ENCODE measurements around the gene THADA. TPM values are rescaled to one million over a fixed set of nuclear protein-coding genes. Genes with fewer than 3 reads are reported as not detected.

THADA gene
- total RNA-seq, 1 experiment from 2014 or later = 29.4 TPM

GRCh38 chr2:43321446-43321845 lies 274.4 kb downstream of the THADA start:
- no peak for DNase-seq
- H2AFZ ChIP-seq (ENCODE audit: low read length) = no peak overlapping the region
- no peaks in the 10 kb centered on the region for H3K27me3 ChIP-seq (ENCODE audit: low read length)
- no peaks in the 10 kb centered on the region for H3K9me2 ChIP-seq (replicated peaks; ENCODE audit: insufficient read depth, low read length)
- H3K79me2 ChIP-seq (ENCODE audit: low read length) = no peaks in the 10 kb centered on the region
- H3K4me2 ChIP-seq (ENCODE audit: low read depth, low read length, poor library complexity, severe bottlenecking) = no peak overlapping the region
- H3K4me3 ChIP-seq (ENCODE audit: low read length) = no peak overlapping the region
- no peak overlapping the region for H3K27ac ChIP-seq (ENCODE audit: low read length)
- H4K20me1 ChIP-seq (ENCODE audit: insufficient read depth, low read depth, low read length) = no peaks in the 10 kb centered on the region
- no peak overlapping the region for H3K9ac ChIP-seq (ENCODE audit: low read length)
- no peaks in the 10 kb centered on the region for H3K36me3 ChIP-seq (ENCODE audit: insufficient read depth, low read length)
- no peaks in the 10 kb centered on the region for H3K4me1 ChIP-seq (ENCODE audit: low read length)
- H3K9me3 ChIP-seq (ENCODE audit: low read length) = no peaks in the 10 kb centered on the region

GRCh38 chr2:43319541-43319940 lies 276.3 kb downstream of the THADA start:
- H3K79me2 ChIP-seq (ENCODE audit: low read length) = no peaks in the 10 kb centered on the region

GRCh38 chr2:43318791-43319190 lies 277.0 kb downstream of the THADA start:
- Histone ChIP-seq H3K79me2 (ENCODE audit: low read length) (no peaks in the 10 kb centered on the region), H3K27me3 (ENCODE audit: low read length) (no peaks in the 10 kb centered on the region), H3K27ac (ENCODE audit: low read length) (no peak overlapping the region), H2AFZ (ENCODE audit: low read length) (no peak overlapping the region), H3K9me3 (ENCODE audit: low read length) (no peaks in the 10 kb centered on the region), H3K9ac (ENCODE audit: low read length) (no peak overlapping the region), H3K9me2 (replicated peaks; ENCODE audit: insufficient read depth, low read length) (no peaks in the 10 kb centered on the region), H4K20me1 (ENCODE audit: insufficient read depth, low read depth, low read length) (no peaks in the 10 kb centered on the region), H3K4me2 (ENCODE audit: low read depth, low read length, poor library complexity, severe bottlenecking) (no peak overlapping the region), H3K4me1 (ENCODE audit: low read length) (no peaks in the 10 kb centered on the region), H3K36me3 (ENCODE audit: insufficient read depth, low read length) (no peaks in the 10 kb centered on the region), H3K4me3 (ENCODE audit: low read length) (no peak overlapping the region)
- DNase-seq = no peak

More at GRCh38 chr2:43319541-43319940, 276.3 kb downstream of the THADA start:
- Histone ChIP-seq H3K36me3 (ENCODE audit: insufficient read depth, low read length) (no peaks in the 10 kb centered on the region), H3K4me1 (ENCODE audit: low read length) (no peaks in the 10 kb centered on the region), H3K27ac (ENCODE audit: low read length) (no peak overlapping the region), H3K9me3 (ENCODE audit: low read length) (no peaks in the 10 kb centered on the region), H2AFZ (ENCODE audit: low read length) (no peak overlapping the region), H3K9ac (ENCODE audit: low read length) (no peak overlapping the region), H4K20me1 (ENCODE audit: insufficient read depth, low read depth, low read length) (no peaks in the 10 kb centered on the region), H3K4me3 (ENCODE audit: low read length) (no peak overlapping the region), H3K9me2 (replicated peaks; ENCODE audit: insufficient read depth, low read length) (no peaks in the 10 kb centered on the region), H3K4me2 (ENCODE audit: low read depth, low read length, poor library complexity, severe bottlenecking) (no peak overlapping the region), H3K27me3 (ENCODE audit: low read length) (no peaks in the 10 kb centered on the region)
- DNase-seq = no peak

GRCh38 chr2:43317680-43318079 lies 278.2 kb downstream of the THADA start:
- Histone ChIP-seq H3K79me2 (ENCODE audit: low read length) (no peaks in the 10 kb centered on the region), H3K27me3 (ENCODE audit: low read length) (no peaks in the 10 kb centered on the region), H3K9me3 (ENCODE audit: low read length) (no peaks in the 10 kb centered on the region), H3K27ac (ENCODE audit: low read length) (no peak overlapping the region), H3K9me2 (replicated peaks; ENCODE audit: insufficient read depth, low read length) (no peaks in the 10 kb centered on the region), H4K20me1 (ENCODE audit: insufficient read depth, low read depth, low read length) (no peaks in the 10 kb centered on the region), H3K4me3 (ENCODE audit: low read length) (no peak overlapping the region), H2AFZ (ENCODE audit: low read length) (no peak overlapping the region), H3K4me2 (ENCODE audit: low read depth, low read length, poor library complexity, severe bottlenecking) (no peak overlapping the region), H3K36me3 (ENCODE audit: insufficient read depth, low read length) (no peaks in the 10 kb centered on the region), H3K9ac (ENCODE audit: low read length) (no peak overlapping the region), H3K4me1 (ENCODE audit: low read length) (no peaks in the 10 kb centered on the region)
- no peak for DNase-seq

- no peak overlapping the region for H3K9ac ChIP-seq (ENCODE audit: low read length)
- no peaks in the 10 kb centered on the region for H3K4me1 ChIP-seq (ENCODE audit: low read length)
- no peaks in the 10 kb centered on the region for H3K9me3 ChIP-seq (ENCODE audit: low read length)
- no peak overlapping the region for H3K4me2 ChIP-seq (ENCODE audit: low read depth, low read length, poor library complexity, severe bottlenecking)
- no peak for DNase-seq
- H3K27me3 ChIP-seq (ENCODE audit: low read length) = no peaks in the 10 kb centered on the region
- no peaks in the 10 kb centered on the region for H3K36me3 ChIP-seq (ENCODE audit: insufficient read depth, low read length)
- H3K9me2 ChIP-seq (replicated peaks; ENCODE audit: insufficient read depth, low read length) = no peaks in the 10 kb centered on the region
- H4K20me1 ChIP-seq (ENCODE audit: insufficient read depth, low read depth, low read length) = no peaks in the 10 kb centered on the region
- no peaks in the 10 kb centered on the region for H3K79me2 ChIP-seq (ENCODE audit: low read length)
- no peak overlapping the region for H3K27ac ChIP-seq (ENCODE audit: low read length)
- no peak overlapping the region for H2AFZ ChIP-seq (ENCODE audit: low read length)
- no peak overlapping the region for H3K4me3 ChIP-seq (ENCODE audit: low read length)
Observed at GRCh38 chr2:43317194-43317593, 278.6 kb downstream of the THADA start.

- no peaks in the 10 kb centered on the region for H3K79me2 ChIP-seq (ENCODE audit: low read length)
- H3K9me3 ChIP-seq (ENCODE audit: low read length) = no peaks in the 10 kb centered on the region
- no peak overlapping the region for H2AFZ ChIP-seq (ENCODE audit: low read length)
- H3K27ac ChIP-seq (ENCODE audit: low read length) = no peak overlapping the region
- no peaks in the 10 kb centered on the region for H3K27me3 ChIP-seq (ENCODE audit: low read length)
- no peaks in the 10 kb centered on the region for H3K36me3 ChIP-seq (ENCODE audit: insufficient read depth, low read length)
- no peaks in the 10 kb centered on the region for H3K4me1 ChIP-seq (ENCODE audit: low read length)
- H3K9ac ChIP-seq (ENCODE audit: low read length) = no peak overlapping the region
- H4K20me1 ChIP-seq (ENCODE audit: insufficient read depth, low read depth, low read length) = no peaks in the 10 kb centered on the region
- DNase-seq = no peak
- no peak overlapping the region for H3K4me3 ChIP-seq (ENCODE audit: low read length)
- no peaks in the 10 kb centered on the region for H3K9me2 ChIP-seq (replicated peaks; ENCODE audit: insufficient read depth, low read length)
- H3K4me2 ChIP-seq (ENCODE audit: low read depth, low read length, poor library complexity, severe bottlenecking) = no peak overlapping the region
Observed at GRCh38 chr2:43315482-43315881, 280.4 kb downstream of the THADA start.

- H3K27me3 ChIP-seq (ENCODE audit: low read length) = no peaks in the 10 kb centered on the region
- H3K9me3 ChIP-seq (ENCODE audit: low read length) = no peaks in the 10 kb centered on the region
- H3K36me3 ChIP-seq (ENCODE audit: insufficient read depth, low read length) = no peaks in the 10 kb centered on the region
- DNase-seq = no peak
- H3K4me3 ChIP-seq (ENCODE audit: low read length) = no peak overlapping the region
- no peaks in the 10 kb centered on the region for H3K9me2 ChIP-seq (replicated peaks; ENCODE audit: insufficient read depth, low read length)
- no peaks in the 10 kb centered on the region for H3K4me1 ChIP-seq (ENCODE audit: low read length)
- H3K9ac ChIP-seq (ENCODE audit: low read length) = no peak overlapping the region
- H3K4me2 ChIP-seq (ENCODE audit: low read depth, low read length, poor library complexity, severe bottlenecking) = no peak overlapping the region
- H4K20me1 ChIP-seq (ENCODE audit: insufficient read depth, low read depth, low read length) = no peaks in the 10 kb centered on the region
- H3K27ac ChIP-seq (ENCODE audit: low read length) = no peak overlapping the region
- H2AFZ ChIP-seq (ENCODE audit: low read length) = no peak overlapping the region
- no peaks in the 10 kb centered on the region for H3K79me2 ChIP-seq (ENCODE audit: low read length)
Observed at GRCh38 chr2:43314299-43314927, 281.4 kb downstream of the THADA start.

GRCh38 chr2:43313642-43314017 lies 282.2 kb downstream of the THADA start:
- H3K4me3 ChIP-seq (ENCODE audit: low read length) = no peak overlapping the region
- H3K36me3 ChIP-seq (ENCODE audit: insufficient read depth, low read length) = no peaks in the 10 kb centered on the region
- no peaks in the 10 kb centered on the region for H4K20me1 ChIP-seq (ENCODE audit: insufficient read depth, low read depth, low read length)
- no peak overlapping the region for H2AFZ ChIP-seq (ENCODE audit: low read length)
- H3K9me2 ChIP-seq (replicated peaks; ENCODE audit: insufficient read depth, low read length) = no peaks in the 10 kb centered on the region
- no peak overlapping the region for H3K9ac ChIP-seq (ENCODE audit: low read length)
- no peaks in the 10 kb centered on the region for H3K9me3 ChIP-seq (ENCODE audit: low read length)
- DNase-seq = no peak
- no peak overlapping the region for H3K27ac ChIP-seq (ENCODE audit: low read length)
- no peaks in the 10 kb centered on the region for H3K4me1 ChIP-seq (ENCODE audit: low read length)
- H3K4me2 ChIP-seq (ENCODE audit: low read depth, low read length, poor library complexity, severe bottlenecking) = no peak overlapping the region
- no peaks in the 10 kb centered on the region for H3K27me3 ChIP-seq (ENCODE audit: low read length)
- no peaks in the 10 kb centered on the region for H3K79me2 ChIP-seq (ENCODE audit: low read length)

Measured in Karpas-422 (cell line).